Brain microvascular endothelial cell (primary cell): Measurements from ENCODE around the gene INCENP.

Experiments used
- DNase-seq: peaks from one replicate; pipeline ENCODE4 v3.0.0-alpha.2; 2020
- H3K27ac ChIP-seq: fragments of 250-450 bp; sonication (Bioruptor Pico); 2 replicates; pipeline ENCODE4 v1.5.1; 2020; ENCODE audit warnings: mild to moderate bottlenecking, moderate library complexity
- H3K27me3 ChIP-seq: fragments of 250-450 bp; sonication (Bioruptor Pico); replicated peaks from 2 replicates; pipeline ENCODE4 v1.5.1; 2020; ENCODE audit warnings: mild to moderate bottlenecking
- H3K36me3 ChIP-seq: fragments of 250-450 bp; sonication (Bioruptor Pico); replicated peaks from 2 replicates; pipeline ENCODE4 v1.5.1; 2020; ENCODE audit warnings: mild to moderate bottlenecking
- H3K4me3 ChIP-seq: 2 replicates; pipeline ENCODE4 v1.5.1; 2011; ENCODE audit warnings: low read depth, mild to moderate bottlenecking, control low read depth, low read length, moderate library complexity
- CTCF ChIP-seq: IDR thresholded peaks from 2 replicates; pipeline ENCODE4 v1.5.1; 2011; ENCODE audit warnings: low read depth, mild to moderate bottlenecking, moderate library complexity, low read length, control low read depth, inconsistent platforms; ENCODE audit errors: missing control alignments
- in situ Hi-C: cut with HindIII; loops from 2 replicates; pipeline ENCODE4 v1.10.0; 2017; ENCODE audit warnings: low sequenced_read_pairs, low pct_ligation_motif_present

The INCENP gene

DNA sequence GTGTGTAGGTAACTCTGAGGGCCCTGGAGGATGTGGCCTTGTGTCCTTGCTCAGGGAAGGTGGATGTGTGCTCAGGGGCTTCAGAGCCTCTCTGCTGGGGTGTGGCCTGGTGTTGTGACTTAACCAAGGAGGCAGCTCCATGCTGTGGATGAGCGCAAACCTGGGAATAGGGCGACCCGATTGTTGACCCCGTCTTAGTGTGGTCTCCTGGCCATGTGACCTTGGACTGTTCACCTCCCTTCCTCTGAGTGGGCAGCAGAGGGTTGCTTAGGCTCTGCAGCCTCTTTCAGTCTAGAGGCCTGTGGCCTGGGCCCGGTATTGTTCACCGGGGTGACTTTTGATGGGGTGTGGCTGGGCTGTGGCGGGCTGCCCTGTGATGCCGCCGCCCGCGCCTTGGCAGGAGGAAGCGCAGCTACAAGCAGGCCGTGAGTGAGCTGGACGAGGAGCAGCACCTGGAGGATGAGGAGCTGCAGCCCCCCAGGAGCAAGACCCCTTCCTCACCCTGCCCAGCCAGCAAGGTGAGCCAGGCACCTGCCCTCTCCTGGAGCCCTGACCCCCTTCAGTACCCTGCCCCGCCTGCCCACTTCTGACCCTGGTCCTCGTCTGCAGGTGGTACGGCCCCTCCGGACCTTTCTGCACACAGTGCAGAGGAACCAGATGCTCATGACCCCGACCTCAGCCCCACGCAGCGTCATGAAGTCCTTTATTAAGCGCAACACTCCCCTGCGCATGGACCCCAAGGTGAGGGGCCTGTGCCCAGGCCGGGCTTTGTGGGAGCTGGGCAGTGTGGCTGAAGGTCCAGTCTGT lies 16.7 kb downstream of the INCENP start:
- H3K27ac ChIP-seq = no peak overlapping the region
- no peak for TF ChIP-seq CTCF
- DNase-seq = no peak
- no peaks in the 10 kb centered on the region for H3K27me3 ChIP-seq
- in situ Hi-C loops = no loop called here
- peaks cover 14% of the 10 kb centered on the region for H3K36me3 ChIP-seq
- H3K4me3 ChIP-seq = no peak overlapping the region

GRCh38 chr11:62141111-62142042 lies 17.6 kb downstream of the INCENP start:
- H3K4me3 ChIP-seq = no peak overlapping the region
- H3K27ac ChIP-seq = no peak overlapping the region
- no peak for TF ChIP-seq CTCF
- H3K27me3 ChIP-seq = no peaks in the 10 kb centered on the region
- in situ Hi-C loops = no loop called here
- peaks cover 21% of the 10 kb centered on the region for H3K36me3 ChIP-seq
- no peak for DNase-seq

DNA sequence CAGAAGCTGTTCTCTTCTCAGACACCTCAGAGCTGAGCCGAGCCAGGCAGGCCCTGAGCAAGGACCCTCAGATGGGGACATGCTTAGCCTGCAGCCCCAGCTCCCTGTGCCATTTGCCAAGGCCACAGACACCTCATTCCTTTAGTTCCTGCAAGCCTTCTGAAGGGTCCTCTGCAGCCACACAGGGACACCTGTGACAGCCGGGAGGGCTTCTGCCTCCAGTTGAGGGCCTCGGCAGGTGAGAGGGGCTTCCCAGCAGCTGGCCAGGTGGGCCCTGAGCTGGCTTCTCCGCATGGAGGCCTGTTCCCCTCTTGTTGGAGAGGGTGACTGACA lies 18.2 kb downstream of the INCENP start:
- no peak overlapping the region for H3K27ac ChIP-seq
- no peak for TF ChIP-seq CTCF
- H3K27me3 ChIP-seq = no peaks in the 10 kb centered on the region
- in situ Hi-C loops = no loop called here
- no peak overlapping the region for H3K4me3 ChIP-seq
- DNase-seq = no peak
- H3K36me3 ChIP-seq = peaks cover 28% of the 10 kb centered on the region

DNA sequence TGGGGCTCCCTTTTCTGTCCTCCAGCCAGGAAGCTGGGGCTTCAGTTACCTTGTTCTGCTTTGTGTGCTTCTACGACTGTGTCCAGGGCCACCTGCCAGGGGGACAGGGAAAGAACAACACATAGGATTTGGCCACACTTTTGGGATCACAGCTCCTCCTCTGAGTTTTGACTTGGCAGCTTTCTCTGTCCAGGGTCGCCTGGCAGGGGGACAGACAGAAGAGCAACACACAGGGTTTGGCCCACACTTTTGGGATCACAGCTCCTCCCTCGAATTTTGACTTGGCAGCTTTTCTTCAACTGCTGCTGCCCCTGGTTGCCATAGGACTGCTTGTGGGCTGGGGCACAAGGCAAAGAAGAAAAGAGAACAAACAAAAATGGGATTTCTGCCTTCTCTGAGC lies 19.1 kb downstream of the INCENP start:
- Histone ChIP-seq H3K27ac (no peak overlapping the region), H3K4me3 (no peak overlapping the region), H3K27me3 (no peaks in the 10 kb centered on the region), H3K36me3 (peaks cover 29% of the 10 kb centered on the region)
- DNase-seq = no peak
- in situ Hi-C loops = no loop called here
- no peak for TF ChIP-seq CTCF

- no peaks in the 10 kb centered on the region for H3K27me3 ChIP-seq
- in situ Hi-C loops = no loop called here
- H3K27ac ChIP-seq = no peak overlapping the region
- no peak overlapping the region for H3K4me3 ChIP-seq
- no peak for DNase-seq
- peak; percentile 34 for TF ChIP-seq CTCF
- H3K36me3 ChIP-seq = peaks cover 29% of the 10 kb centered on the region
Measured at GRCh38 chr11:62143727-62144126, 19.9 kb downstream of the INCENP start.
